ENCODE results near the gene ROR1. TPM values are rescaled to one million over a fixed set of nuclear protein-coding genes. Genes with fewer than 3 reads are reported as not detected.

The ROR1 gene
- total and polyA plus RNA-seq, 5 donors from 2014 or later: not detected

DNA sequence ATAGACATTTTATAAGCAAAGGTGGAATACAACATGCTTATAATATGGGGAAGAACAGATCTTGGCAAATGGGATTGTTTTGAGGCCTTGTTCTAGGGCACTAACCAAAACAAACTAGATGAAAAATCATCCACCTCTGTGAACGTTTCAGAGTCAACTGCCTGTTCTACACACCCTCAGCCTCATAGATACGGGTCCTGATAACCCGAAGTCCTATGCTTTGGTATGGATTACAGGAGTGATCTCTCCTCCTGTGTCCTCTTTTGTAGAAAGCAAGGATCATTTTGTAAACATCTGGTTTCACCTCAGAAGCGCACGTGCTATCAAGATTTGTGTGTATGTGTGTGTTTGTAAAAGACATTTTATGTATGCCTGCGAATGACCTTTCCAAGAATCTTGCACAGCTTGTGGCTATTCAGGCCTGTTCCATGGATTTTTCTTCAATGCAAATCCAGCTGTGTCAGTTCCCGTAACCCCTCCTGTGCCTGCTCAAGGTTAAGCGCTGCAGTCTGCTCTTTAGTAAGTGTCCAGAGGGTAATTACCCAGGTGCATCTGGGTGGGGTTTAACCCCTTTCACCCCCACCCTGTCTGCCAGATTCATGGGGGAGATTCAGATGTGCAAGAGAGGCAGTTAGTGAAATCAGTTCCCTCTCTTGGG, 132.4 kb downstream of the ROR1 start:
- no peaks in the 10 kb centered on the region for H3K9me3 ChIP-seq (ENCODE audit: control insufficient read depth in 2 of 2, low read length in 2 of 2)
- Mint-ChIP-seq H3K9me3 (no peaks in the 10 kb centered on the region), H3K4me1 (no peaks in the 10 kb centered on the region), H3K4me3 (no peak overlapping the region), H3K36me3 (no peaks in the 10 kb centered on the region), H3K27ac (no peak overlapping the region), H3K27me3 (no peaks in the 10 kb centered on the region)
- DNase-seq (no peak), ATAC-seq (ENCODE audit: low read depth in 2 of 2) (no peak)
- H3K27me3 ChIP-seq (ENCODE audit: control insufficient read depth, insufficient read depth, low read length): peaks cover 6% of the 10 kb centered on the region
- no peak overlapping the region for H3K4me3 ChIP-seq (ENCODE audit: low read depth, low read length)
- no peaks in the 10 kb centered on the region for H3K36me3 ChIP-seq (ENCODE audit: control insufficient read depth, insufficient read depth, low read length)
- H3K4me1 ChIP-seq (ENCODE audit: control insufficient read depth, insufficient read depth, low read length, poor library complexity, severe bottlenecking): no peaks in the 10 kb centered on the region
- no peak overlapping the region for H3K27ac ChIP-seq (ENCODE audit: insufficient read depth, low read length, poor library complexity, severe bottlenecking)

DNA sequence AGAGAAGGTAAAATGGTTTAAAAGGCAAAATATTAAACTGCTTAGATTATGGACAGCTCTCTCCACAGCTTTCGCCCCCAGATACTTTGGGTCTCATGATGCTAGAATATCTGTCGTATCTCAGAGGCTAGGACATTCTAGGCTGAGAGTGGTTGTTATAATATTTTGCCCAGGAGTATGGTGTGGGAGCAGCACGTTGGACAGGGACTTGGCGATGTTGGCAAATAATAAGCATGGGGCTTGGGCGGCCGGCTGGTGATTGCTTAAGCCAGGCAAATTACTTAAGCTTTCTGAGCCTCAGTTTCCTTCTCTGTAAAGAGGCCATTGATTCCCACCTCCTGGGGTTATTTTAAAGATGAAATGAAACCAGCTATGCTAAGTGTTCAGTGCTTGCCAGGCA, 133.2 kb downstream of the ROR1 start:
- Histone ChIP-seq H3K4me1 (ENCODE audit: control insufficient read depth, insufficient read depth, low read length, poor library complexity, severe bottlenecking) (no peaks in the 10 kb centered on the region), H3K27me3 (ENCODE audit: control insufficient read depth, insufficient read depth, low read length) (peaks cover 6% of the 10 kb centered on the region), H3K4me3 (ENCODE audit: low read depth, low read length) (no peak overlapping the region), H3K9me3 (ENCODE audit: control insufficient read depth in 2 of 2, low read length in 2 of 2) (no peaks in the 10 kb centered on the region), H3K27ac (ENCODE audit: insufficient read depth, low read length, poor library complexity, severe bottlenecking) (no peak overlapping the region), H3K36me3 (ENCODE audit: control insufficient read depth, insufficient read depth, low read length) (no peaks in the 10 kb centered on the region)
- no peaks in the 10 kb centered on the region for H3K4me1 Mint-ChIP-seq
- DNase-seq (no peak), ATAC-seq (ENCODE audit: low read depth in 2 of 2) (no peak)
- no peak overlapping the region for H3K27ac Mint-ChIP-seq
- no peaks in the 10 kb centered on the region for H3K36me3 Mint-ChIP-seq
- no peaks in the 10 kb centered on the region for H3K27me3 Mint-ChIP-seq
- no peaks in the 10 kb centered on the region for H3K9me3 Mint-ChIP-seq
- H3K4me3 Mint-ChIP-seq: no peak overlapping the region

DNA sequence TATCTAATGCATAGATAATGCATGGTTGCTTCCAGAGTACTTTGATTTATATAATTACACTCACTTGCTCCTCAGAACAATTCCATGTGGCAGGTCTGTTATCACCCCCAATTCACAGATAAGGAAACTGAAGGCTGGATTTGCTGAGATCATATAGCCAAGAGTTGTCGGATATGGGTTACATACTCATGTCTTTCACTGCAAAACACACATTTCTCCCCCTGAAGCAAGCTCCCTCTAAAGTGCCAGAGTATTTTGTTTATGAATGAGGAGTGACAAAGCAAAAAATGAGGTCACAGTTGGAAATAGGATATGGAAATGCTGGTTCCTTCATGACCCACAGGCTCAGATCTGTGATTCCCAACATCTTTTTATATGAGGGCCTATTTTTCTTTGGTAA, 134.2 kb downstream of the ROR1 start:
- no peak for ATAC-seq (ENCODE audit: low read depth in 2 of 2)
- H3K4me1 ChIP-seq (ENCODE audit: control insufficient read depth, insufficient read depth, low read length, poor library complexity, severe bottlenecking): no peaks in the 10 kb centered on the region
- Mint-ChIP-seq H3K4me3 (no peak overlapping the region), H3K36me3 (no peaks in the 10 kb centered on the region), H3K4me1 (no peaks in the 10 kb centered on the region), H3K27ac (no peak overlapping the region), H3K9me3 (peaks cover 0 to 2% (median 0%) of the 10 kb centered on the region in 7 donors), H3K27me3 (no peaks in the 10 kb centered on the region)
- no peaks in the 10 kb centered on the region for H3K36me3 ChIP-seq (ENCODE audit: control insufficient read depth, insufficient read depth, low read length)
- no peaks in the 10 kb centered on the region for H3K9me3 ChIP-seq (ENCODE audit: control insufficient read depth in 2 of 2, low read length in 2 of 2)
- no peak for DNase-seq
- H3K4me3 ChIP-seq (ENCODE audit: low read depth, low read length): no peak overlapping the region
- H3K27ac ChIP-seq (ENCODE audit: insufficient read depth, low read length, poor library complexity, severe bottlenecking): no peak overlapping the region
- H3K27me3 ChIP-seq (ENCODE audit: control insufficient read depth, insufficient read depth, low read length): peaks cover 6% of the 10 kb centered on the region

DNA sequence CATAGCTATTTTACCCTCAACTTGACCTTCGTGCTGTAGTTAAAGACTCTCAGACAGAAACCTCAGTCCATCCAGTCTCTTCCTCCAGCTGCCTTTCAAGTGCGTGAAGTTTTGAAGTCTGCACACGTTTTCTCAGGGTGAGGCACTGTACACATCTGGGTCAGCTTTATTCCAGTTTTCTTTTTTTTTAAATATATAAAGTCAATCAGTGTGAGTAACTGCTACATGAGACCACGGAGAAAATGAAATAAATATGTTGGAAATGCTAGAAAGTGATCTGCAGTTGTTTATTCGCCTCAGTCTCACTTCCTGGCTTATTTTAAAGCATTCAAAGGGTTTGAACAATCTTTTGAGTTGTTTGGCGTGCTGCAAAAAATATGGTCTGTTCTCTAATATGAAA, 135.7 kb downstream of the ROR1 start:
- H3K4me3 ChIP-seq (ENCODE audit: low read depth, low read length): no peak overlapping the region
- no peak overlapping the region for H3K27ac Mint-ChIP-seq
- no peak overlapping the region for H3K27ac ChIP-seq (ENCODE audit: insufficient read depth, low read length, poor library complexity, severe bottlenecking)
- H3K36me3 ChIP-seq (ENCODE audit: control insufficient read depth, insufficient read depth, low read length): no peaks in the 10 kb centered on the region
- ATAC-seq (ENCODE audit: low read depth in 2 of 2): no peak
- no peaks in the 10 kb centered on the region for H3K4me1 ChIP-seq (ENCODE audit: control insufficient read depth, insufficient read depth, low read length, poor library complexity, severe bottlenecking)
- H3K9me3 Mint-ChIP-seq: peaks cover 0 to 2% (median 0%) of the 10 kb centered on the region in 7 donors
- no peaks in the 10 kb centered on the region for H3K9me3 ChIP-seq (ENCODE audit: control insufficient read depth in 2 of 2, low read length in 2 of 2)
- H3K4me3 Mint-ChIP-seq: no peak overlapping the region
- H3K27me3 Mint-ChIP-seq: no peaks in the 10 kb centered on the region
- DNase-seq: no peak
- no peaks in the 10 kb centered on the region for H3K36me3 Mint-ChIP-seq
- no peaks in the 10 kb centered on the region for H3K4me1 Mint-ChIP-seq
- H3K27me3 ChIP-seq (ENCODE audit: control insufficient read depth, insufficient read depth, low read length): peaks cover 6% of the 10 kb centered on the region

DNA sequence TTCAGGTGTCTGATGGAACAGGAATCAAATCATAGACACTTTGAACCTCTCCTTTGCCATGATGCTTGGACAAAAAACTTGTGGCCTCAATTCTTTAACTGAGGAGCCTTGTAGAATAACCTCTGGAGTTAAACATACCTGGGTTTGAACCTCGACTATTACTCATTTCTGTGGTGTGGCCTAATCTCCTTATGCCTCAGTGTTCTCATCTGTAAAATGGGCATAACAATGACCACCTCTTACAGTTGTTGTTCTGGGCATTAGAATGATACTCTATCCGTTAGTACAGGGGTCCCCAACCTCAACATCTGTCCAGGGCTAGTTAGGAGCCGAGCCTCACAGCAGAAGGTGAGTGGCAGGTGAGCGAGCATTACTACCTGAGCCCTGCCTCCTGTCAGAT, 137.2 kb downstream of the ROR1 start:
- Mint-ChIP-seq H3K4me3 (no peak overlapping the region), H3K4me1 (no peaks in the 10 kb centered on the region), H3K36me3 (no peaks in the 10 kb centered on the region), H3K27me3 (no peaks in the 10 kb centered on the region), H3K9me3 (peaks cover 0 to 2% (median 0%) of the 10 kb centered on the region in 7 donors), H3K27ac (peak overlapping the region in 1 of 3 donors; percentile 44)
- Histone ChIP-seq H3K27ac (ENCODE audit: insufficient read depth, low read length, poor library complexity, severe bottlenecking) (no peak overlapping the region), H3K4me1 (ENCODE audit: control insufficient read depth, insufficient read depth, low read length, poor library complexity, severe bottlenecking) (no peaks in the 10 kb centered on the region), H3K9me3 (ENCODE audit: control insufficient read depth in 2 of 2, low read length in 2 of 2) (no peaks in the 10 kb centered on the region), H3K4me3 (ENCODE audit: low read depth, low read length) (no peak overlapping the region), H3K27me3 (ENCODE audit: control insufficient read depth, insufficient read depth, low read length) (peaks cover 2% of the 10 kb centered on the region), H3K36me3 (ENCODE audit: control insufficient read depth, insufficient read depth, low read length) (no peaks in the 10 kb centered on the region)
- DNase-seq: no peak
- no peak for ATAC-seq (ENCODE audit: low read depth in 2 of 2)

DNA sequence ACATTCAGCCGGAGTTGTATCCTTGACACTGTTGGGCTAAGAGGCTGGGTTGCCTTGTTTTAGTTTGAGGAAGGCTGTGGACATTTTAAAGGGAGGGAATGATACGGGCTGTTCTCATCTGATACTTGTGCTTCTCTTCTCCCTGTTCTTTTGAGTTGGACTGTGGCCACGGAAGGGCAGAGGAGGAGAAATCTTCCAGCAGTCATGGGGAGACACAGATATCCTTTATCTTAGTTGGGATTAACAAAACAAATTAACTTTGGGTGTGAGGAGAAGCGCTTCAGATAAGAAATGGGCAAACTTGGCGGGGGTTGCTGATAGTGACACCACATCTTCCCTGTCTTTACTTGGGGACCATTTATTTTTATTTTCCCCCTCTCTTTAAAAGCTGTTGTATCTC, 138.8 kb downstream of the ROR1 start:
- no peak overlapping the region for H3K27ac ChIP-seq (ENCODE audit: insufficient read depth, low read length, poor library complexity, severe bottlenecking)
- no peaks in the 10 kb centered on the region for H3K27me3 ChIP-seq (ENCODE audit: control insufficient read depth, insufficient read depth, low read length)
- H3K36me3 ChIP-seq (ENCODE audit: control insufficient read depth, insufficient read depth, low read length): no peaks in the 10 kb centered on the region
- Mint-ChIP-seq H3K4me3 (no peak overlapping the region), H3K27ac (no peak overlapping the region), H3K9me3 (peaks cover 0 to 2% (median 0%) of the 10 kb centered on the region in 7 donors), H3K36me3 (no peaks in the 10 kb centered on the region), H3K4me1 (no peaks in the 10 kb centered on the region), H3K27me3 (no peaks in the 10 kb centered on the region)
- DNase-seq (no peak), ATAC-seq (ENCODE audit: low read depth in 2 of 2) (no peak)
- no peak overlapping the region for H3K4me3 ChIP-seq (ENCODE audit: low read depth, low read length)
- no peaks in the 10 kb centered on the region for H3K9me3 ChIP-seq (ENCODE audit: control insufficient read depth in 2 of 2, low read length in 2 of 2)
- no peaks in the 10 kb centered on the region for H3K4me1 ChIP-seq (ENCODE audit: control insufficient read depth, insufficient read depth, low read length, poor library complexity, severe bottlenecking)

DNA sequence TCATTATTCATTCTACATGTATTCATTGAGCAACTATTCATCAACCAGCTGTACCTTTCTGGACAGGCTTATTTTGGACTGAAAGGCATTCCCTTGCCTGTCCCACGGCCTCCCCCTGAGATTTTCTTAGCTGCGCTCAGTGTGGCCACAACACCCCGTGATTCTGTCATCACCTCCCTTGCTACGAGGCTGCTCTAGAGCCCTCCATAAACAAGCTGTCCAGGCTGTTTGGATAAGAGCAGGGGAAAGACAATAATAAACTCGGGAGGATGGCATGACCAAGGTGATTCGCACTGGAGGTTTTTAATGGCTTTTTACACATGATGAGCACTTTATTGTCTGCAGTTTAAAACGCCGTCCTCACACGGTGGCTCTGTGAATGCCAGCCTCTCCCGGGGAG, 139.7 kb downstream of the ROR1 start:
- H3K36me3 Mint-ChIP-seq: no peaks in the 10 kb centered on the region
- H3K4me1 ChIP-seq (ENCODE audit: control insufficient read depth, insufficient read depth, low read length, poor library complexity, severe bottlenecking): no peaks in the 10 kb centered on the region
- H3K4me3 ChIP-seq (ENCODE audit: low read depth, low read length): no peak overlapping the region
- H3K9me3 ChIP-seq (ENCODE audit: control insufficient read depth in 2 of 2, low read length in 2 of 2): no peaks in the 10 kb centered on the region
- no peak for ATAC-seq (ENCODE audit: low read depth in 2 of 2)
- H3K36me3 ChIP-seq (ENCODE audit: control insufficient read depth, insufficient read depth, low read length): no peaks in the 10 kb centered on the region
- H3K27me3 ChIP-seq (ENCODE audit: control insufficient read depth, insufficient read depth, low read length): no peaks in the 10 kb centered on the region
- no peak overlapping the region for H3K27ac ChIP-seq (ENCODE audit: insufficient read depth, low read length, poor library complexity, severe bottlenecking)
- no peak for DNase-seq
- peaks cover 0 to 2% (median 0%) of the 10 kb centered on the region in 7 donors for H3K9me3 Mint-ChIP-seq
- no peaks in the 10 kb centered on the region for H3K27me3 Mint-ChIP-seq
- no peak overlapping the region for H3K27ac Mint-ChIP-seq
- no peaks in the 10 kb centered on the region for H3K4me1 Mint-ChIP-seq
- H3K4me3 Mint-ChIP-seq: no peak overlapping the region

DNA sequence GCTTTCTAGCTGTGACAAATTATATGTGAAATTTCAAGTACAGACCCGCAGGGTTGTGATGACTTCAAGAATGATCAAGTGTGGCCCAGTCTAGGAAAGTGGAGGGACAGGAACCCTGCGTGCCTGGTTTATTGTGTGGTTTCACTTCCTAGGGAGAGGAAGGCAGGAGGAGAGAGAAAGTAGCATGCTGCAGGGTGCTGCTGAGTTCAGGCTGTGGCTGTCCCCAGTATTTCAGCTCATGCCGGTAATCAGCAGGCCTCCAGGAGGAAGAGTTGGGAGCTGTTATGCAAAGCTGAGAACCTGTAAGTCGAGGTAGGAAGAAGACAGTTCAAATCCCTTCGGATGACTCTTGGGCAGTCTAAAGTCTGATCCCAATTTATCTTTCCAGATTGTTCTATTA, 140.4 kb downstream of the ROR1 start:
- no peaks in the 10 kb centered on the region for H3K36me3 Mint-ChIP-seq
- no peaks in the 10 kb centered on the region for H3K4me1 Mint-ChIP-seq
- Histone ChIP-seq H3K4me3 (ENCODE audit: low read depth, low read length) (no peak overlapping the region), H3K4me1 (ENCODE audit: control insufficient read depth, insufficient read depth, low read length, poor library complexity, severe bottlenecking) (no peaks in the 10 kb centered on the region), H3K9me3 (ENCODE audit: control insufficient read depth in 2 of 2, low read length in 2 of 2) (no peaks in the 10 kb centered on the region), H3K27me3 (ENCODE audit: control insufficient read depth, insufficient read depth, low read length) (no peaks in the 10 kb centered on the region), H3K27ac (ENCODE audit: insufficient read depth, low read length, poor library complexity, severe bottlenecking) (no peak overlapping the region), H3K36me3 (ENCODE audit: control insufficient read depth, insufficient read depth, low read length) (no peaks in the 10 kb centered on the region)
- no peak overlapping the region for H3K27ac Mint-ChIP-seq
- no peak overlapping the region for H3K4me3 Mint-ChIP-seq
- peaks cover 0 to 2% (median 0%) of the 10 kb centered on the region in 7 donors for H3K9me3 Mint-ChIP-seq
- H3K27me3 Mint-ChIP-seq: no peaks in the 10 kb centered on the region
- DNase-seq (no peak), ATAC-seq (ENCODE audit: low read depth in 2 of 2) (no peak)

Measured in CD4-positive, CD25-positive, alpha-beta regulatory T cell (primary cell).